ENCODE results near the gene PARD3B.

DNA sequence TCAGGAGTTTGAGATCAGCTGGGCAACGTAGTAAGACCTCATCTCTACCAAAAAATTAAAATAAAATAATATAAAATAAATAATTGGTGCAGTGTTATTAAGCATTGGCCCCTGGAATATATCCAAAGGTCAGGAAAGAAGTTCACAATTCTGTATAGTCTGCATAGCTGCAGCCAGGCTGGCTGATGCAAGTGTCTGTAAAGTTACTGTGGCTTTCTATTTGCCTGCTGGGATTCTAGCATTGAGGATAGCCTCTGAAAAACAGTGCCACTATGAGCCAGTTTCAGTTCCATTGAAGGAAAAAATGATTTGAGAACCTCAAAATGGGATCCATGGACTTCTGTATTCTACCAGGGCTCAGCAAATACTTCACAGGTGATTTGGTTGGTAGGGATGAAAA is 208.6 kb downstream of the PARD3B start:
- no peak for TF ChIP-seq YY1 (IDR thresholded peaks at IDR 0.05; ENCODE audit: insufficient read depth, insufficient read length)
- no peak for TF ChIP-seq ZNF274 (IDR thresholded peaks at IDR 0.05; ENCODE audit: low read depth, low read length)

All from NT2/D1 (cell line).